Hematopoietic multipotent progenitor cell treated with erythropoietin and hydrocortisone succinate and interleukin-3 and kit ligand, for 15 days (in vitro differentiated cells): ENCODE data around the gene EVA1C.
"Not testable (repeated sequence)": the region's sequence is repeated elsewhere in the genome, so short reads cannot be mapped to it uniquely, and the experiment has no call there.

Experiments
- DNase-seq: peaks from one replicate; pipeline ENCODE4 v3.0.0-alpha.2; 2015; ENCODE audit warnings: low spot score

Gene EVA1C

GRCh38 chr21:32530809-32531208 is 118.3 kb downstream of the EVA1C start:
- not testable (repeated sequence) for DNase-seq

- not testable (repeated sequence) for DNase-seq
Observed at GRCh38 chr21:32531561-32531960, 119.1 kb downstream of the EVA1C start.

GRCh38 chr21:32532636-32533035 is 120.1 kb downstream of the EVA1C start:
- DNase-seq, result no peak

- DNase-seq, result no peak
Observed at GRCh38 chr21:32533053-32533452, 120.5 kb downstream of the EVA1C start.

- DNase-seq, result no peak
Observed at GRCh38 chr21:32533611-32534010, 121.1 kb downstream of the EVA1C start.

- DNase-seq, result no peak
Observed at GRCh38 chr21:32534113-32534512, 121.6 kb downstream of the EVA1C start.

GRCh38 chr21:32535612-32536011 is 123.1 kb downstream of the EVA1C start:
- no peak for DNase-seq

GRCh38 chr21:32537569-32537881 is 125.0 kb downstream of the EVA1C start:
- no peak for DNase-seq

GRCh38 chr21:32538147-32538792 is 125.8 kb downstream of the EVA1C start:
- no peak for DNase-seq

GRCh38 chr21:32539378-32539777 is 126.9 kb downstream of the EVA1C start:
- no peak for DNase-seq

- DNase-seq, result not testable (repeated sequence)
Observed at GRCh38 chr21:32543056-32543455, 130.6 kb downstream of the EVA1C start.

GRCh38 chr21:32543975-32544374 is 131.5 kb downstream of the EVA1C start:
- no peak for DNase-seq

- DNase-seq, result no peak
Observed at GRCh38 chr21:32544697-32545096, 132.2 kb downstream of the EVA1C start.

- DNase-seq, result peak; percentile 86
Observed at GRCh38 chr21:32545948-32546441, 133.5 kb downstream of the EVA1C start.

- peak; percentile 85 for DNase-seq
Observed at GRCh38 chr21:32547018-32547417, 134.5 kb downstream of the EVA1C start.

GRCh38 chr21:32548978-32549377 is 136.5 kb downstream of the EVA1C start:
- DNase-seq, result no peak

GRCh38 chr21:32549440-32549839 is 136.9 kb downstream of the EVA1C start:
- no peak for DNase-seq

- DNase-seq, result no peak
Observed at GRCh38 chr21:32549886-32550285, 137.4 kb downstream of the EVA1C start.

- no peak for DNase-seq
Observed at GRCh38 chr21:32554832-32555638, 142.5 kb downstream of the EVA1C start.

GRCh38 chr21:32558106-32558505 is 145.6 kb downstream of the EVA1C start:
- DNase-seq, result no peak

GRCh38 chr21:32559006-32559610 is 146.6 kb downstream of the EVA1C start:
- peak; percentile 61 for DNase-seq

GRCh38 chr21:32560896-32561295 is 148.4 kb downstream of the EVA1C start:
- no peak for DNase-seq

- not testable (repeated sequence) for DNase-seq
Observed at GRCh38 chr21:32561476-32561875, 149.0 kb downstream of the EVA1C start.
